Central memory CD8-positive, alpha-beta T cell (primary cell): ENCODE data around the gene CTNNA2.

Experiments used
- ATAC-seq: fragments of 150-1000 bp; cut with Tn5 transposase; replicated peaks from 2 replicates; pipeline ENCODE4 v1.10.0; 2022; ENCODE audit warnings: mild to moderate bottlenecking, moderate FRiP score, moderate number of reproducible peaks; ENCODE audit not compliant: poor library complexity, severe bottlenecking; ENCODE audit errors: extremely low read depth
- DNase-seq, 2 donors: peaks; one replicate each; pipeline ENCODE4 v3.0.0; 2021; ENCODE audit warnings: low spot score in 2 of 2
- H3K27ac Mint-ChIP-seq: one replicate; pipeline ENCODE4 v1.8.0; 2022; ENCODE audit warnings: low read depth, mild to moderate bottlenecking, moderate library complexity, mixed read lengths
- H3K27me3 Mint-ChIP-seq: one replicate; pipeline ENCODE4 v1.8.0; 2022; ENCODE audit warnings: mixed read lengths
- H3K36me3 Mint-ChIP-seq: one replicate; pipeline ENCODE4 v1.8.0; 2022; ENCODE audit warnings: mild to moderate bottlenecking, moderate library complexity, mixed read lengths; ENCODE audit not compliant: insufficient read depth
- H3K4me1 Mint-ChIP-seq: one replicate; pipeline ENCODE4 v1.8.0; 2022; ENCODE audit warnings: mixed read lengths
- H3K4me3 Mint-ChIP-seq: one replicate; pipeline ENCODE4 v1.8.0; 2022; ENCODE audit warnings: mild to moderate bottlenecking, moderate library complexity, mixed read lengths
- H3K9me3 Mint-ChIP-seq: one replicate; pipeline ENCODE4 v1.8.0; 2022; ENCODE audit warnings: mixed read lengths

The CTNNA2 gene

DNA sequence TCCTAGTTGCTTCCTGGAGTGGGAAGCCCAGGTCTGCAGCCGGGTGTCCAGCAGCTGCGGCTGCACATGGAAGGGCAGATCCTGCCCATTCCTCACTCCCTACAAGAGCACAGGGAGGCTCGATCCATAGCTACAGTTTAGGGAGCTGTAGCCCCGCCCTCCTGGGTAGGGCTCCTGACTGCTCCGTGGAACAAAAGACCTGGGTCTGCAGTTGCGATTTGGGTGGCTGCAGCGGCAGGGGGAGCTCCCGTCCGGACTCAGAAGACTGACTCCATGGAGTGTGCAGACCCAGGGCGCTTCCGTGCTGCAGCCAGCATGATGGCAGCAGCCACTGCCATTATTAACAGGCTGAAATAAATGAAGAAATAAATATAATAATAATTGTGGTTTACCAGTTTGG, 157.3 kb downstream of the CTNNA2 start:
- Mint-ChIP-seq H3K4me3 (no peak overlapping the region), H3K9me3 (peaks cover 2% of the 10 kb centered on the region), H3K27me3 (no peaks in the 10 kb centered on the region), H3K27ac (no peak overlapping the region), H3K36me3 (no peaks in the 10 kb centered on the region), H3K4me1 (no peaks in the 10 kb centered on the region)
- ATAC-seq (no peak), DNase-seq (no peak)

- no peaks in the 10 kb centered on the region for H3K27me3 Mint-ChIP-seq
- H3K9me3 Mint-ChIP-seq: peaks cover 16% of the 10 kb centered on the region
- no peak overlapping the region for H3K4me3 Mint-ChIP-seq
- ATAC-seq: no peak
- no peaks in the 10 kb centered on the region for H3K4me1 Mint-ChIP-seq
- no peak for DNase-seq
- H3K27ac Mint-ChIP-seq: no peak overlapping the region
- no peaks in the 10 kb centered on the region for H3K36me3 Mint-ChIP-seq
Measured at GRCh38 chr2:79686884-79687283, 174.0 kb downstream of the CTNNA2 start.

DNA sequence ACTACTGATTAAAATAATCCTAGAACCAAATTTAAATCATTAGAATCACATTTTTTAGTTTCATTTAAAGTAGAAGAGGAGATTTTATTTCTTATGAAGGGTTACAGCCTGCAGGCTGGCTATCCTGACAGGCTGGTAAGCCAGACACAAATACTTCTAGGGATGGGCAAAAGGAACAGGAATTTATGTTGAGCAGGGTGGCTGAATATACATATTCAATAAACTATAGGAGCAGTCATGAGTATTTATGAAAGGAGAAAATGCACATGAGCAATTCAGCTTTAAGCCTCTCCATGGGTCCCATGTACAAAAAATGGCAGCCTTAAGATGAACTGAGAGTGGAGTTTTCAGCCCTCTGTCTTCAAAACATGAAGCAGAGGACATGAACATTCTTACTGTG, 182.4 kb downstream of the CTNNA2 start:
- H3K4me1 Mint-ChIP-seq: no peaks in the 10 kb centered on the region
- no peaks in the 10 kb centered on the region for H3K36me3 Mint-ChIP-seq
- H3K4me3 Mint-ChIP-seq: no peak overlapping the region
- DNase-seq: no peak
- no peak for ATAC-seq
- no peak overlapping the region for H3K27ac Mint-ChIP-seq
- peaks cover 10% of the 10 kb centered on the region for H3K9me3 Mint-ChIP-seq
- no peaks in the 10 kb centered on the region for H3K27me3 Mint-ChIP-seq

DNA sequence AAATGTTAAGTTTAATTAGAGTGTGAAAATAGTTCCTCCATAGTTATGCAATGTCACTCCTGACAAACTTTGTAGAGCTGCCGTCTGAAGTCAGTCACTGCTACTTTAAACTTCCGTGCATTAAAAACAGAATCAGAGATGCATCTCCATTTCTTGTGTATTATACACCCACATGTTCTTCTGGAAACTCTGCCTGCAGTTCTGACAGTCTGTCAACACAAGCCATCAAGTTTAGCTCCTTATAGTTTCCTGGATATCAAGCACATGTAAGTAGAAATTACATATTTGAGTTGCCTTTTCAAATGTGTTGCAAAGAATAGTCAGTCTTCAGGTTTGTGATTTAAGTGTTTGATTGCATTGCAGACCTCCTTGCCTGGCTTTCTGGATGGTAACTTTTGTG, 184.3 kb downstream of the CTNNA2 start:
- Mint-ChIP-seq H3K27me3 (no peaks in the 10 kb centered on the region), H3K4me1 (no peaks in the 10 kb centered on the region), H3K4me3 (no peak overlapping the region), H3K27ac (no peak overlapping the region), H3K9me3 (peaks cover 7% of the 10 kb centered on the region), H3K36me3 (no peaks in the 10 kb centered on the region)
- ATAC-seq (no peak), DNase-seq (no peak)

DNA sequence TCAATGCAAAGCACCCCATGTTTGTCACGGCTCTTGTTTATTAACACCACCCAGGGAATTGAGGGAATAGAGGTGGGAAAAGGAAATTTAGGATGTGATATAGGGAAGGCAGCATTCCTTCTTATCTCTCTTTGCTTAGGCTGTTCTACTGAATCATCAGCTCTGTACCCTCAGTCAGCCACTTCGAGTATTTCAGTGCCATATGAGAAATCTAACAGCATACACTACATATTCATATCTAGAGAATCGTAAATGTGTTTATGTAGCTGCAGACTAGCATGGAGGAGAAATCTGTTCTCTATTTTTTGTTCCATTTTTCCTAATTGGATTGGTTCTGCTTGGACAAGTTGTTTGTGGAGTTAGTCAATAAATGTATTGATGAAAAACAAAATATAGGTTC, 187.8 kb downstream of the CTNNA2 start:
- no peak for DNase-seq
- Mint-ChIP-seq H3K4me3 (no peak overlapping the region), H3K9me3 (peaks cover 13% of the 10 kb centered on the region), H3K36me3 (no peaks in the 10 kb centered on the region), H3K27me3 (no peaks in the 10 kb centered on the region), H3K27ac (no peak overlapping the region), H3K4me1 (no peaks in the 10 kb centered on the region)
- ATAC-seq: no peak

DNA sequence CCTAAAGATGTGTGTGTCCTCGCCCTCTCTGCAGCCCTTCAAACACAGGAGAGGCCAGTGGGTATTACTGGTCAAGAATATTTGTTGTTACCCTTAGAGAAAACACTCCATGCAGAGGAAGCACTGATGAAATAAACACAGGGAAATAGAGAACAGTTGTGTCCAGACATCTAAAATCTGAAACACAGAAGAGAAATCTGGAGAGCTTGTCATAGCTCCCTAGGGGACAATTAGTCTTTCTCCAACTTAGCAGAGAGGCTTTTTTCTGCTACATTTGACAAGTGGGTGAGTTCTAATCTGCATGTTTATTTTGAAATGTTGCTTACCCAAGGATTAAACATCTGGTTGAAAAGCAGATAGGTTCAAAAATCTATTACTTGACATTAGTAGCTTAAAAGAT, 190.1 kb downstream of the CTNNA2 start:
- DNase-seq: no peak
- no peaks in the 10 kb centered on the region for H3K27me3 Mint-ChIP-seq
- no peak for ATAC-seq

DNA sequence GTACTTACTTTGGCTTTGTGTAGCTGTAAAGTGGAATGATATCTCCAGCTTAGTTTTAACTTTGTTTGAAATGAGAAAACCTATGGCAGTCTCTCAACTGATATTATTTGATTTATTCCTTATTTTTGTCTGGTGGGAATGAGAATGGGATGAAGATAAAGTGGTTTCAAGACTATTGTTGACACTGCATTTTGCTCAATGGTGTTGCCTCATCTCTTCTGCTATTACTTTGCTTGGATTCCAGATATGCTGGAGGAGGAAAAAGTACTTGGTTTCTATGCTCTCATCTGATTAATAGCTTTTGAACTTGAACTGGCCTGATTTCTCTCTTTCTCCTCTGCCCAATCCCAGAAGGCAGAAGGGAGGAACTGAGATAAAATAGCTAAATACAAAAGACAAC, 198.2 kb downstream of the CTNNA2 start:
- Mint-ChIP-seq H3K9me3 (peaks cover 16% of the 10 kb centered on the region), H3K36me3 (no peaks in the 10 kb centered on the region), H3K27ac (no peak overlapping the region), H3K27me3 (no peaks in the 10 kb centered on the region), H3K4me3 (no peak overlapping the region), H3K4me1 (no peaks in the 10 kb centered on the region)
- ATAC-seq (no peak), DNase-seq (no peak)

More for the DNA sequence above, 190.1 kb downstream of the CTNNA2 start:
- no peak overlapping the region for H3K4me3 Mint-ChIP-seq
- no peak overlapping the region for H3K27ac Mint-ChIP-seq
- no peaks in the 10 kb centered on the region for H3K36me3 Mint-ChIP-seq
- no peaks in the 10 kb centered on the region for H3K4me1 Mint-ChIP-seq
- peaks cover 15% of the 10 kb centered on the region for H3K9me3 Mint-ChIP-seq

GRCh38 chr2:79713131-79713785, 200.4 kb downstream of the CTNNA2 start:
- no peaks in the 10 kb centered on the region for H3K36me3 Mint-ChIP-seq
- no peak for ATAC-seq
- peaks cover 13% of the 10 kb centered on the region for H3K9me3 Mint-ChIP-seq
- H3K27ac Mint-ChIP-seq: no peak overlapping the region
- DNase-seq: no peak
- no peak overlapping the region for H3K4me3 Mint-ChIP-seq
- no peaks in the 10 kb centered on the region for H3K27me3 Mint-ChIP-seq
- no peaks in the 10 kb centered on the region for H3K4me1 Mint-ChIP-seq

- Mint-ChIP-seq H3K27ac (no peak overlapping the region), H3K4me1 (no peaks in the 10 kb centered on the region), H3K4me3 (no peak overlapping the region), H3K36me3 (no peaks in the 10 kb centered on the region), H3K9me3 (peaks cover 17% of the 10 kb centered on the region), H3K27me3 (no peaks in the 10 kb centered on the region)
- ATAC-seq: no peak
- no peak for DNase-seq
Measured at GRCh38 chr2:79714283-79714682, 201.4 kb downstream of the CTNNA2 start.

DNA sequence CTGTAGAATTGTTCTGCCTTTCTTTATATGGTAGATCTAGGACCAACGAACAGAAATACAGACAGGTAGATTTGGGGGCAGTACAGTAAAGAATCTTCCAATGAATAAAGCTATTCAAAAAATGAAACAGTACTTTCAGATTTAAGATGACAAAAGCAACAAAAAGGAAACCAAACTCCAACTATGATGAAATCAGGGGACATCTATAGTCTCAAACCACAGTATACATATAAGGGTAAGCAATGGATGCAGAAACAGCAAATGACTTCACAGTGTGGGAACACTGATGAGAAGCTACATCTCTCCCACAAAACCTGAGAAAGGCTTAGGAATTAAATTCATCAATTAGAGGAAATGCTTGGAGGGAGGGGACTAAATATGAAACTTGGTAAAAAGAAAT, 202.5 kb downstream of the CTNNA2 start:
- no peak for DNase-seq
- Mint-ChIP-seq H3K27me3 (no peaks in the 10 kb centered on the region), H3K4me1 (no peaks in the 10 kb centered on the region), H3K9me3 (peaks cover 14% of the 10 kb centered on the region), H3K36me3 (no peaks in the 10 kb centered on the region), H3K27ac (no peak overlapping the region), H3K4me3 (no peak overlapping the region)
- ATAC-seq: no peak

GRCh38 chr2:79716266-79716665, 203.4 kb downstream of the CTNNA2 start:
- H3K9me3 Mint-ChIP-seq: peaks cover 11% of the 10 kb centered on the region
- H3K36me3 Mint-ChIP-seq: no peaks in the 10 kb centered on the region
- H3K4me3 Mint-ChIP-seq: no peak overlapping the region
- DNase-seq: no peak
- H3K27ac Mint-ChIP-seq: no peak overlapping the region
- no peak for ATAC-seq
- no peaks in the 10 kb centered on the region for H3K27me3 Mint-ChIP-seq
- no peaks in the 10 kb centered on the region for H3K4me1 Mint-ChIP-seq

GRCh38 chr2:79717364-79718007, 204.6 kb downstream of the CTNNA2 start:
- no peak for ATAC-seq
- Mint-ChIP-seq H3K4me3 (no peak overlapping the region), H3K4me1 (no peaks in the 10 kb centered on the region), H3K36me3 (no peaks in the 10 kb centered on the region), H3K27me3 (no peaks in the 10 kb centered on the region), H3K9me3 (peaks cover 17% of the 10 kb centered on the region), H3K27ac (no peak overlapping the region)
- DNase-seq: no peak

DNA sequence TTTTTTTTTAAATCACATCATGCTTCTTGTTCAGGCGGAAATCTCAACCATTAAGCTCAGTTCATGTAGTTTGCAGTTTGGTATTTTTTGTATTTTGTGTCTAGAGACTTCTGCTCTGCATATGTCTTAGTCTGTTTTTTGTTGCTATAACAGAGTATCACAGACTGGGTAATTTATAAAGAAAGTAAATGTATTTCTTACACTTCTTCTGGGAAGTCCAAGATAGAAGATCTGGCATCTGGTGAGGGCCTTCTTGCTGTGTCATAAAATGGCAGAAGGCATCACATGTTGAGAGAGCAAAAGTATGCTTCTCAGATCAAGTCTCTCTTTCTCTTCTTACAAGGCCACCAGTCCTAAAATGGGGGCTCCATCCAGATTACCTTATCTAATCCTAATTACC, 208.2 kb downstream of the CTNNA2 start:
- Mint-ChIP-seq H3K9me3 (peaks cover 18% of the 10 kb centered on the region), H3K27ac (no peak overlapping the region), H3K27me3 (no peaks in the 10 kb centered on the region), H3K4me3 (no peak overlapping the region), H3K4me1 (no peaks in the 10 kb centered on the region), H3K36me3 (no peaks in the 10 kb centered on the region)
- ATAC-seq: no peak
- DNase-seq: no peak
